ENCODE data around the gene KLHL9.

KLHL9 gene

DNA sequence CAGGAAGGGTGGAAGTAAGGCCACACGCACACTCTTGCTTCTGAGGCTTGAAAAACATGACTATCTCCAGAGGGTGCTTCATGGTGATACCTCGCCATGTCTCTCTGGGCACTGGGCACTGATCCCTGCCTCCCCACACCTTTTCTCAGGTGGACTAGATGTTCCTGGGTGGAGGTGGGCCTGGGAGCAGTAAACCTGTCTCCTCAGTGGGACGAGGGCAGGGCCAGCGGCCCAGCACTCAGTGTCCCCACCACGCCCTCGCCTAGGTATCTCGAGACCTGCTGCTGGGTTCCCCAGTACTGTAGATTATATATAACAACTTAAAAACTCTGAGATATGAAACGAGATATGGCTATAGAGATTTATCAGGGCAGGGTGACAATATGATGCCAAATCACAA lies 27.1 kb upstream of the KLHL9 start:
- H3K36me3 ChIP-seq = no peaks in the 10 kb centered on the region

DNA sequence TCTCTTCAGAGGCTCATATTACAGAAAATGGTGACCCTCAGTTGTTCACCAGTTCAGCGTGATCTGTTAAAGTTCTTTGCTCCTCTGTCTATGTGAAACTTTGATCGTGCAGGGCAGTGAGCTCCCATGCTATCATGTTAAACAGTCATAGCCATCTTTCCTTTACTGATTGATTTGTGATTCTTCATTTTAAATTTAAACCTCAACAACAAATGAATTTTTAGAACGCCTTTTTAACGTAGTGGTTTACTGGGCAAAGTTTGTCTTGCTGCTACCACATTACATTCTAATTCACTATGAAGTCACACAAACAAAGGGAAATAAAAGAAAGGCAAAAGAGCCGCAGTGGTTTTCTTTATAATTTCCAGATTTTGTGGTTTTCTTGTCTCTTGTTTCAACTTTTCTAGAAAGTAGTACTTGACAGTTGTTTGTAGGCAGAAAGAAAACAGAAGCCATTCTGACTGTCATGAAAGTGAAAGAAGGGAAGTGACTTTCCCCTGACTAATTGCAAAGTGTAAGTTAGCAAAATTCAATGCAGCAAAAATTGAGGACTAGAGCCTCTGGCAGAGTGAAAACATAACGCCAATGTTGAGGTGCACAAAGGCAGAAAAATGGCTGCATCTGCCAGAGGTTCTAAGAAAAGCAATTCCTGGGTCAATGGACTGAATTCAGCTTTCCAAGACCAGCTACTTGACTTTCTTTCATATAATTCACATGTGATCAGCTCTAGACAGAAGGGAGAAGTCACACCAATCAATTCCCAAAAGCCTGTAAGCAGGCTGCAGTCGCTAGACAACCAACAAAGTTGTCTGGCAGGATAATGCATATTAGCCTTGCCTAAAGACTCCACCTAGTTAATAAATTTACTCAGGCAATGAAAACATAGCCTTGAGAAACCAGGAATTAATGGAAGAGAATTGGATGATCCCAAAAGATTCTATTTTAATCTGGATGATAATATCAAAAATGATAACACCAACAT lies 22.6 kb upstream of the KLHL9 start:
- Histone ChIP-seq H3K27ac (no peak overlapping the region), H3K27me3 (no peaks in the 10 kb centered on the region), H3K36me3 (no peaks in the 10 kb centered on the region), H3K9me3 (no peaks in the 10 kb centered on the region), H3K4me1 (ENCODE audit: control insufficient read depth in 1 of 2, insufficient read depth in 1 of 2, low read depth in 1 of 2, low read length in 1 of 2) (peaks cover 0 to 4% of the 10 kb centered on the region in 2 experiments), H3K4me3 (ENCODE audit: low read depth in 1 of 2, low read length in 1 of 2) (no peak overlapping the region)
- TF ChIP-seq, protein P1, sequence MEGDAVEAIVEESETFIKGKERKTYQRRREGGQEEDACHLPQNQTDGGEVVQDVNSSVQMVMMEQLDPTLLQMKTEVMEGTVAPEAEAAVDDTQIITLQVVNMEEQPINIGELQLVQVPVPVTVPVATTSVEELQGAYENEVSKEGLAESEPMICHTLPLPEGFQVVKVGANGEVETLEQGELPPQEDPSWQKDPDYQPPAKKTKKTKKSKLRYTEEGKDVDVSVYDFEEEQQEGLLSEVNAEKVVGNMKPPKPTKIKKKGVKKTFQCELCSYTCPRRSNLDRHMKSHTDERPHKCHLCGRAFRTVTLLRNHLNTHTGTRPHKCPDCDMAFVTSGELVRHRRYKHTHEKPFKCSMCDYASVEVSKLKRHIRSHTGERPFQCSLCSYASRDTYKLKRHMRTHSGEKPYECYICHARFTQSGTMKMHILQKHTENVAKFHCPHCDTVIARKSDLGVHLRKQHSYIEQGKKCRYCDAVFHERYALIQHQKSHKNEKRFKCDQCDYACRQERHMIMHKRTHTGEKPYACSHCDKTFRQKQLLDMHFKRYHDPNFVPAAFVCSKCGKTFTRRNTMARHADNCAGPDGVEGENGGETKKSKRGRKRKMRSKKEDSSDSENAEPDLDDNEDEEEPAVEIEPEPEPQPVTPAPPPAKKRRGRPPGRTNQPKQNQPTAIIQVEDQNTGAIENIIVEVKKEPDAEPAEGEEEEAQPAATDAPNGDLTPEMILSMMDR (IDR thresholded peaks at IDR 0.05) = no peak

More for the DNA sequence above, 27.1 kb upstream of the KLHL9 start:
- H3K4me3 ChIP-seq (ENCODE audit: low read depth in 1 of 2, low read length in 1 of 2) = no peak overlapping the region
- TF ChIP-seq, protein P1 (IDR thresholded peaks at IDR 0.05) = no peak
- H3K4me1 ChIP-seq (ENCODE audit: control insufficient read depth in 1 of 2, insufficient read depth in 1 of 2, low read depth in 1 of 2, low read length in 1 of 2) = peaks cover 0 to 4% of the 10 kb centered on the region in 2 experiments
- H3K27ac ChIP-seq = no peak overlapping the region
- no peaks in the 10 kb centered on the region for H3K27me3 ChIP-seq
- no peaks in the 10 kb centered on the region for H3K9me3 ChIP-seq

DNA sequence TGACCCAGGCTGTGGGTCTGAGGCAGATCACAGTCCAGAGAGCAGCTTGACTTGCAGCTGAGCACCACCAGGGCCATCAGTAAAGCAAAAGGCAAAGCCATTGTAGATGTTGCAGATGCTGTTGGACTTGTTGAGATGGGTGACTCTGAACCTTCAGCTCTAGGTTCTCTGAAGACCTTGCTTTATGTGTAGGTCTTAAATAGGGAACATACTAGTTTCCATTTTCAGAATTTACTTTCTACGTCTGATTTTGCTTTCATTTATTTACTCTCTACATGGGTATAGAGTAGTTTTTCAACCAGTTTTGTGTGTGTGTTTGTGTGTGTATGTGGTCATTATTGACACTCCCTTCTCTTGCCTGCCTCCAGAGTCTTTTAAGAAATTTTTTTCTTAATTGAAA lies 15.6 kb upstream of the KLHL9 start, which contains the start of gene IFNA6:
Gene IFNA6 (minus strand): TSS at position 101 of the 400 bp plus-strand sequence. CDS start 0 bp downstream, at position 101.
- H3K4me1 ChIP-seq (ENCODE audit: control insufficient read depth in 1 of 2, insufficient read depth in 1 of 2, low read depth in 1 of 2, low read length in 1 of 2) = no peaks in the 10 kb centered on the region
- no peaks in the 10 kb centered on the region for H3K36me3 ChIP-seq
- TF ChIP-seq, protein P1 (IDR thresholded peaks at IDR 0.05) = no peak
- no peaks in the 10 kb centered on the region for H3K9me3 ChIP-seq
- no peak within 1 kb of the TSS for H3K4me3 ChIP-seq (ENCODE audit: low read depth in 1 of 2, low read length in 1 of 2)
- H3K27ac ChIP-seq = no peak within 1 kb of the TSS
- peaks cover 7% of the 10 kb centered on the region for H3K27me3 ChIP-seq

DNA sequence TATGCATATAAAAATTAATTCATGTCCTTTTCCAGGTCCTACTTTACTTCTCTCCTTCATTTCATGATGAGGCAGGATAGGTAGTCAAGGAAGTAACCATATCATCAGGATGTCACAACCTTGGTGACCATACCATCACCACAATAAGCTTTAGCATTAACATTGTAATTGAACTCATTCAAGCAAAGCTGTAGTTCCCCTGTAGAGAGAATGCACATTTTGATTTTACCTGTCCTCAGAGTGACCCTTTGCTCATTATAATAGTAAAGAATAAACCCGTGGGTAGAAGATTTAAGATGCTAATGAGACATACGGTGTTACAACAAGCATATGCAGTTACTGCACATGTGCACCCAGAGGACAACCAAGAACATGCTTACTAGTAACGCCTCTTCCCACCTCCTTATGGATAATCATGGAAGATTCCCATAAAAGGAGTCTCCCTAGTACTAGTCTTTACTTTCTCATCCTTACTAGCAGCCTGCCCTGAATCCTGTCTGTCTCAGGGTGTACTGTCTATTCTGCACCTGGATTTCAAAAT lies 13.3 kb upstream of the KLHL9 start:
- Histone ChIP-seq H3K27me3 (peaks cover 7% of the 10 kb centered on the region), H3K27ac (no peak overlapping the region), H3K9me3 (no peaks in the 10 kb centered on the region), H3K4me1 (ENCODE audit: control insufficient read depth in 1 of 2, insufficient read depth in 1 of 2, low read depth in 1 of 2, low read length in 1 of 2) (no peaks in the 10 kb centered on the region), H3K36me3 (no peaks in the 10 kb centered on the region), H3K4me3 (ENCODE audit: low read depth in 1 of 2, low read length in 1 of 2) (no peak overlapping the region)
- TF ChIP-seq, protein P1 (IDR thresholded peaks at IDR 0.05) = no peak

DNA sequence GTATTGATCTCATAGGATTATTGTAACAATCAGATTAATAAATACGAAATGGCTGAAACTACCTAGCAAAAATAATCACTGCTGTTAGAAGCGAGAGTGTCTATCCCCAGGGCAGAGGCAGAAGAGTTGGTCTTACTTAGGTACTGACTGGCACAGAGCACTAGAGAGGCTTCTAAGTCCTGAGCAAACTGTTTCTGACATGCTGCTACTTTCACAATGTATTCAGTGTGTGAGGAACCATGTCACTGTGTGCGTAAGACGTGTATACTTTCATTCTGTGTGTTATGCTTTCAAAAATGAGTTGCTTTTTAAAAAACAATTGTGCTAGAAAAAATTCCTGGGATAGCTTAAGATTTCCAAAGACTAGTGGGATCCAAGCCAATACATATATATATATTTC lies 5.5 kb upstream of the KLHL9 start:
- TF ChIP-seq, protein P1 (IDR thresholded peaks at IDR 0.05) = no peak
- Histone ChIP-seq H3K27ac (no peak overlapping the region), H3K36me3 (no peaks in the 10 kb centered on the region), H3K27me3 (peaks cover 6% of the 10 kb centered on the region), H3K4me3 (ENCODE audit: low read depth in 1 of 2, low read length in 1 of 2) (no peak overlapping the region), H3K9me3 (no peaks in the 10 kb centered on the region), H3K4me1 (ENCODE audit: control insufficient read depth in 1 of 2, insufficient read depth in 1 of 2, low read depth in 1 of 2, low read length in 1 of 2) (peaks cover 0 to 4% of the 10 kb centered on the region in 2 experiments)
